HUES6 (cell line): ENCODE data around the gene LMTK3.

Experiments
- H3K27ac ChIP-seq: 2 replicates; pipeline ENCODE4 v1.7.0; 2013; ENCODE audit warnings: low read depth, mild to moderate bottlenecking, low read length, inconsistent platforms
- H3K27me3 ChIP-seq: 2 replicates; pipeline ENCODE4 v1.6.1; 2013; ENCODE audit warnings: low read length; ENCODE audit not compliant: control insufficient read depth, insufficient read depth
- H3K36me3 ChIP-seq: 2 replicates; pipeline ENCODE4 v1.6.1; 2013; ENCODE audit warnings: low read length; ENCODE audit not compliant: control insufficient read depth, insufficient read depth
- H3K4me1 ChIP-seq: 2 replicates; pipeline ENCODE4 v1.6.1; 2013; ENCODE audit warnings: low read length; ENCODE audit not compliant: control insufficient read depth, insufficient read depth
- H3K4me3 ChIP-seq: 2 replicates; pipeline ENCODE4 v1.5.1; 2013; ENCODE audit warnings: low read depth, low read length
- H3K9ac ChIP-seq: one replicate; pipeline ENCODE4 v1.6.1; 2013; ENCODE audit warnings: mild to moderate bottlenecking, low read length
- H3K9me3 ChIP-seq: 2 replicates; pipeline ENCODE4 v1.6.1; 2013; ENCODE audit warnings: low read depth, low read length; ENCODE audit not compliant: control insufficient read depth, insufficient read depth

Gene LMTK3

DNA sequence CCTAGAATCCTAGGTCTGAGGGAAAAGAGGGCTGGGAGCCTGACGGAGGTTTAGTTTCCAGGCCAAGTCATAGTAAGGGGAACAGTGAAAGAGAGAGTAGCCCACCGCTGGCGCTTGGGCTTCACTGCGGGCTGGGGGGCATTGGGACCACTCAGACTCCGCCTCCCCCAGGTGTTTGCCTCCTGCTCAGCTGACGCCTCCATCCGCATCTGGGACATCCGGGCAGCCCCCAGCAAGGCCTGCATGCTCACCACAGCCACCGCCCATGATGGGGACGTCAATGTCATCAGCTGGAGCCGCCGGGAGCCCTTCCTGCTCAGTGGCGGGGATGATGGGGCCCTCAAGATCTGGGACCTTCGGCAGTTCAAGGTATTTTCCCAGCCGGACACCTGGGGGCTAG, 60.8 kb downstream of the LMTK3 start:
- no peak overlapping the region for H3K4me3 ChIP-seq
- peaks cover 86% of the 10 kb centered on the region for H3K36me3 ChIP-seq
- H3K27ac ChIP-seq: no peak overlapping the region

DNA sequence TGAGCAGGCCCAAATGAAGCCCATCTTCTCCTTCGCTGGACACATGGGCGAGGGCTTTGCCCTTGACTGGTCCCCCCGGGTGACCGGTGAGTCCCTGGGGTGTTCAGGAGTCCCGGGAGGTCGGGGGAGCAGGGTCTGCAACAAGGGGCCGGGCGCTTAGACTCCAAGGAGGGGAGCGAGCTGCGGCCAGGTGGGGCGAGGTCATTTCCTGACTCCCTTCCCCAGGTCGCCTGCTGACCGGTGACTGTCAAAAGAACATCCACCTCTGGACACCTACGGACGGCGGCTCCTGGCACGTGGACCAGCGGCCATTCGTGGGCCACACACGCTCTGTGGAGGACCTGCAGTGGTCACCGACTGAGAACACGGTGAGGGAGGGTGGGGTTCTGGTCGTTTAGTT, 61.2 kb downstream of the LMTK3 start:
- no peaks in the 10 kb centered on the region for H3K9me3 ChIP-seq
- H3K9ac ChIP-seq: no peak overlapping the region
- H3K4me3 ChIP-seq: no peak overlapping the region
- no peaks in the 10 kb centered on the region; the same call in 1 of the 2 replicates for H3K4me1 ChIP-seq
- H3K27ac ChIP-seq: no peak overlapping the region
- peaks cover 82% of the 10 kb centered on the region for H3K36me3 ChIP-seq
- no peaks in the 10 kb centered on the region for H3K27me3 ChIP-seq

More for the DNA sequence above, 60.8 kb downstream of the LMTK3 start:
- Histone ChIP-seq H3K9ac (no peak overlapping the region), H3K9me3 (no peaks in the 10 kb centered on the region), H3K27me3 (no peaks in the 10 kb centered on the region), H3K4me1 (no peaks in the 10 kb centered on the region; the same call in 1 of the 2 replicates)

DNA sequence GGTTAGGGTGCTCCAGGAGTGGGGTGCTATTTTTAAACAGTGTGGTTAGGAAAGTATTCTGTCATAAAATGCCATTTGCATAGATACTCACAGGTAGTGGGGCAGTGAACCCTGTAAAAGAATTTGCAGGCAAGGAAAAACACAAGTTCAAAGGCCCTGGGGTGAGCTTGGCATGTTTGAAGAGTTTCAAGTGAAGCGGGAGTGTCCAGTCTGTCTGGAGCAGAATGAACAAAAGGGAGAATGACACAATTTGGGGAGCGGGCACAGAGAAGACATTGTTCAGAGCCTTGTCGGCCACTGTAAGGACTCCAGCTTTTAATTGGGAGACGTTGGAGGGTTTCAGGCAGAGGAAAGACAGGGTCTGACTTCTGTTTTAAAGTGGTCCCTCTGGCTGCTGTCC, 63.1 kb downstream of the LMTK3 start:
- no peak overlapping the region for H3K9ac ChIP-seq
- no peak overlapping the region for H3K4me3 ChIP-seq
- peaks cover 66% of the 10 kb centered on the region for H3K36me3 ChIP-seq
- H3K27ac ChIP-seq: no peak overlapping the region
- peaks cover 8% of the 10 kb centered on the region; the same call in 1 of the 2 replicates for H3K27me3 ChIP-seq
- peaks cover 7% of the 10 kb centered on the region for H3K4me1 ChIP-seq
- no peaks in the 10 kb centered on the region for H3K9me3 ChIP-seq

DNA sequence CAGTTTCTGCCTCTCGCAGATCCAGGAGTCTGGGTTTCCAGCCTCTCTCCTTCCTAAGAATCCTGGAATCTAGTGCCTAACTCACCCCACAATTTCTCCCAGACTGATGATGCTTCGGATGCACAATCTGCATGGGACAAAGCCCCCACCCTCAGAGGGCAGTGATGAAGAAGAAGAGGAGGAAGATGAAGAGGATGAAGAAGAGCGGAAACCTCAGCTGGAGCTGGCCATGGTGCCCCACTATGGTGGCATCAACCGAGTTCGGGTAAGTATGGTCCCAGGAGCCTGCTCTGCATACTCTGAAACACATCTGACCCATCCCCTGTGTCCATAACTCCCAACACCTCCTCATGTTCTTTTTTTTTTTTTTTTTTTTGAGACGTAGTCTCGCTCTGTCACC, 65.1 kb downstream of the LMTK3 start:
- H3K36me3 ChIP-seq: peaks cover 55% of the 10 kb centered on the region
- no peaks in the 10 kb centered on the region for H3K9me3 ChIP-seq
- H3K27me3 ChIP-seq: peaks cover 19% of the 10 kb centered on the region; the same call in 1 of the 2 replicates
- peaks cover 7% of the 10 kb centered on the region for H3K4me1 ChIP-seq
- H3K27ac ChIP-seq: peak overlapping the region; percentile 83; the same call in 1 of the 2 replicates
- H3K9ac ChIP-seq: peak overlapping the region; percentile 94
- H3K4me3 ChIP-seq: peak overlapping the region; percentile 85

DNA sequence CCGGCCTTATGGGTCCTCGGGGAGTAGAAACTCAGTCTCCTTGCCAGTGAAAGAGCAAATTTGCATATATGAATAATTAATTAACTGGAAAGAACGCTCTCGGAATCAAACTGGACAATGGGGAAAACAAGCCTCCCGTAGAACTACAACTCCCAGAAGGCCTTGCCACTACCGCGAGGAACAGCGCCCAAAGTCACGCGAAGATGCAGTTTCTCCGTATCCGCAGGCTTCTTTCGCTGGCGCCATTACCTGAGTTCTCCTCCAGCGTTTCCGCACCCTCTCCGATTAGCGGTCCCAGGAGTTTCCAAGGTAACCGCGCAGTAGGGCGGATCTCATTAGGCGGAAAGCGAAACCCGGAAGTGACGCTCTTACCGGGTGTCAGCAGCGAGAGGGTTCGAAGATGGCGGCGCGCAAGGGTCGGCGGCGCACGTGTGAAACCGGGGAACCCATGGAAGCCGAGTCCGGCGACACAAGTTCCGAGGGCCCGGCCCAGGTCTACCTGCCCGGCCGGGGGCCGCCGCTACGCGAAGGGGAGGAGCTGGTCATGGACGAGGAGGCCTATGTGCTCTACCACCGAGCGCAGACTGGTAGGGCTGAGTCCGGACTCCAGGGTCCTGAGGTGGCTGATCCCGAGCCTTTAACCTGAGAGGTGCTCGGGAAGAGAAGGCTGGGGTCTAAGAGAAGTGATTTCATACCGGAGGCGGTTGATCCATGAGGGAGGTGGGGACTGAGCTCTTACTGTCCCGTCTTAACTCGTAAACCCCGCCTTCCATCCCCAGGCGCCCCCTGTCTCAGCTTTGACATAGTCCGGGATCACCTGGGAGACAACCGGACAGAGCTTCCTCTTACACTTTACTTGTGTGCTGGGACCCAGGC, 65.8 kb downstream of the LMTK3 start, which contains the start of gene GRWD1:
Gene GRWD1, plus strand, starts transcription at position 378 of the 876 bp plus-strand sequence. Its CDS starts 23 bp downstream, at position 401.
- peaks cover 7% of the 10 kb centered on the region for H3K4me1 ChIP-seq
- peaks cover 19% of the 10 kb centered on the region; the same call in 1 of the 2 replicates for H3K27me3 ChIP-seq
- peaks cover 51% of the 10 kb centered on the region for H3K36me3 ChIP-seq
- H3K27ac ChIP-seq: peak within 1 kb of the TSS; percentile 83
- peak within 1 kb of the TSS; percentile 85 for H3K4me3 ChIP-seq
- no peaks in the 10 kb centered on the region for H3K9me3 ChIP-seq
- H3K9ac ChIP-seq: peak within 1 kb of the TSS; percentile 94

DNA sequence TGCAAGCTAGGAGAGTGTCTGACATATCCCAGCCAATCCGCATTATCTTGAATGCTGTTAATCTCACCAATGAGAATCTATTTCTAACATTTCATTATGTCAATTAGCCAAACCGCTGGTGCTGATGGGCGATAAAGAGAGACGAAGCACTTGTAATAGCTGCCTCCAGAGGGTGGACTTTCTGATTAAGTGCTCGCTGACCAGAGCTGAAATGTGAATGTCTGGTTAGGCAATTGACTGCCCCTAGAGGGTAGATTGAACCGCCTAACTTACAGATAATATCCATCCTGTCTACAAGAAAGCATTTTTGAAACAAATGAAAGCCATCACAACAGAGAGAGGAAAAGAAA, 66.4 kb downstream of the LMTK3 start:
- Histone ChIP-seq H3K9me3 (no peaks in the 10 kb centered on the region), H3K4me1 (peaks cover 7% of the 10 kb centered on the region), H3K4me3 (peak overlapping the region; percentile 85), H3K27ac (no peak overlapping the region), H3K9ac (peak overlapping the region; percentile 94), H3K27me3 (peaks cover 19% of the 10 kb centered on the region; the same call in 1 of the 2 replicates), H3K36me3 (peaks cover 45% of the 10 kb centered on the region)

DNA sequence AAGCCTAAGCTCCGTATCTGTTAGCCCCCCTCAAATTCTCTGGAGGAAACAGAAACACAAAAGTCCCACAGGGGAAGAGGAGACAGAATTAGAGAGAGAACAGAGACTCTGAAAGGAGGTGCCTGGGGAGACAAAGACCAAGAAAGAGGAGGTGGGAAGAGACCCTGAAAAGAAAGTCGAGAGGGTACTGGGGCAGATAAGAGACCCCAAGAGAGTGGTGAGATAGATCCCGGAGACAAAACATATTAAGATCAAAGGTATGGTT, 66.8 kb downstream of the LMTK3 start:
- no peaks in the 10 kb centered on the region for H3K9me3 ChIP-seq
- peaks cover 41% of the 10 kb centered on the region for H3K36me3 ChIP-seq
- no peak overlapping the region for H3K9ac ChIP-seq
- H3K27me3 ChIP-seq: peaks cover 19% of the 10 kb centered on the region; the same call in 1 of the 2 replicates
- peaks cover 7% of the 10 kb centered on the region for H3K4me1 ChIP-seq
- H3K4me3 ChIP-seq: peak overlapping the region; percentile 85
- no peak overlapping the region for H3K27ac ChIP-seq

DNA sequence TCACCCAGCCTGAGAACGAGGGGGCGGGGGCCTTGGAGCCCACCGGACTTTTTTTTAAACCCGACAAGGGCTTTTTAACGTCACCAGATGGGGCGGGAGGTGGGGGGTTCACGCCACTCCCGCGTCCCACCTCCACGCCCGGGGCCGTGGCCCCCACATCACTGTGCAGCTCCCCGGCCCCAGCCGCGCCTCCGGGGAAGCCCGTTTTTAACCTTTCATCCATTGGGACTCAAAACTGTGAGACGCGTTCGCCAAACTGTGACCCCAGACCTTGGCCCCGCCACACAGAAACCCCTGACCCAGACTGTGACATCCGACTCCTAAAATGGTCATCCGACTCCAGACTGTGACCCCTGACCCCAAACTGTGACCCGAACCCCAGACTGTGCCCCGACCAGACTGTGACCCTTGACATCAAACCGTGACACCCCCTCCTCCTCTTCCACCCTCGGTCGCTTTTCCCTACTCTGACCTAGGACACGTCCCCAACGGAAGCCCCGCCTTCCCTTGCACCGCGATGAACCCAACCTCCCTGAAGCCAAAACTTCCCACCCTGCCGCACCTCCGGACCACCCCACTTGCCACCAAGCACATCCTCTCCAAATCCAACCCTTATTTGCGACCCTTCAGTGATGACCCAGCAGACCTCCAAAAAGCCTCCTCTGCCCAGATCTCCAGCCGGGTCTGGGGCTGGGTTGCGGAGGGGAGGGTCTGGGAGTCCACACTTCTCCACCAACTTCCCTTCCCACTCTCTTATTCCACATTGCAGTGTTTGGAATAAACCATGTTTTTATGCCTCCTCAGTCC, 67.3 kb downstream of the LMTK3 start:
- Histone ChIP-seq H3K27ac (no peak overlapping the region), H3K4me1 (peaks cover 7% of the 10 kb centered on the region), H3K9me3 (no peaks in the 10 kb centered on the region), H3K4me3 (peak overlapping the region; percentile 85; the same call in 1 of the 2 replicates), H3K36me3 (peaks cover 36% of the 10 kb centered on the region), H3K27me3 (peaks cover 19% of the 10 kb centered on the region; the same call in 1 of the 2 replicates), H3K9ac (no peak overlapping the region)

DNA sequence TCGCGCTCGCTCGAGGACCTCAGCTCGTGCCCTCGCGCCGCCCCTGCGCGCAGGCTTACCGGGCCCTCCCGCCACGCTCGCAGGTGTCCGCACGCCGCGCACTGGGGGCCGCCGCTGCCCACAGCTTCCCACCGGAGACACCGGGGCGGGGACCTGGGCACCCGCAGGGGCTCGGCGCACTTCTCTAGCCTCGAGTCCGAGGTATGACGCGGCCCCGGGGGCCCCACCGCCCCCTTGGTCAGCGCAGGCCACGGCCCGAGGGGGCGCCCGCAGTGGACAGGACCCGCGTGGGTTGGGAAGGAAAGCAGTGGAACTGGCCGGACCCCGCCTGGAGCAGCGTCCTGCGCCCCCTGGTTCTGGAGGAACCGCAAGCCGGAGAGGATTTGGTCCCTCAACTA, 67.9 kb downstream of the LMTK3 start:
- H3K4me1 ChIP-seq: peaks cover 7% of the 10 kb centered on the region
- peaks cover 19% of the 10 kb centered on the region; the same call in 1 of the 2 replicates for H3K27me3 ChIP-seq
- H3K4me3 ChIP-seq: peak overlapping the region; percentile 85; the same call in 1 of the 2 replicates
- H3K9ac ChIP-seq: no peak overlapping the region
- H3K9me3 ChIP-seq: no peaks in the 10 kb centered on the region
- peaks cover 32% of the 10 kb centered on the region for H3K36me3 ChIP-seq
- no peak overlapping the region for H3K27ac ChIP-seq

DNA sequence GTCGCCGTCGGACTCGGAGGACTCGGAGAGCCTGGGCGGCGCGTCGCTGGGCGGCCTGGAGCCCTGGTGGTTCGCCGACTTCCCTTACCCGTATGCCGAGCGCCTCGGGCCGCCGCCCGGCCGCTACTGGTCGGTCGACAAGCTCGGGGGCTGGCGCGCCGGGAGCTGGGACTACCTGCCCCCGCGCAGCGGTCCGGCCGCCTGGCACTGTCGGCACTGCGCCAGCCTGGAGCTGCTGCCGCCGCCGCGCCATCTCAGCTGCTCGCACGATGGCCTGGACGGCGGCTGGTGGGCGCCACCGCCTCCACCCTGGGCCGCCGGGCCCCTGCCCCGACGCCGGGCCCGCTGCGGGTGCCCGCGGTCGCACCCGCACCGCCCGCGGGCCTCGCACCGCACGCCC, 68.4 kb downstream of the LMTK3 start:
- peaks cover 27% of the 10 kb centered on the region for H3K36me3 ChIP-seq
- peak overlapping the region; percentile 35; the same call in 1 of the 2 replicates for H3K4me3 ChIP-seq
- H3K9me3 ChIP-seq: no peaks in the 10 kb centered on the region
- H3K4me1 ChIP-seq: peaks cover 7% of the 10 kb centered on the region
- no peak overlapping the region for H3K27ac ChIP-seq
- H3K9ac ChIP-seq: no peak overlapping the region
- H3K27me3 ChIP-seq: peaks cover 19% of the 10 kb centered on the region; the same call in 1 of the 2 replicates
